A673 (cell line): ENCODE results near the gene MANSC4. TPM values are rescaled to one million over a fixed set of nuclear protein-coding genes. Genes with fewer than 3 reads are reported as not detected.
A peak's percentile ranks its signal among the peaks of the same experiment; 100 is the strongest.

Experiments used
- BruUV-seq: library from RNA; stranded (reverse); fragments of 400-500 nt; replicated peaks from 2 replicates; lab custom pipeline; 2021; lab: Mats Ljungman, UMichigan
- CTCF ChIA-PET: fragments of 300-600 bp; sonication (Branson Sonifier 250); formaldehyde crosslinking; loops from one replicate; lab custom pipeline; 2022; ENCODE audit warnings: antibody characterized with exemption; lab: Charles Lee
- POLR2A ChIA-PET: fragments of 300-600 bp; sonication (Branson Sonifier 250); formaldehyde crosslinking; loops from one replicate; lab custom pipeline; 2022; ENCODE audit warnings: antibody characterized with exemption; ENCODE audit not compliant: low non-redundant PET; lab: Charles Lee
- DNase-seq: peaks from one replicate; pipeline ENCODE4 v3.0.0-alpha.2; 2015; ENCODE audit warnings: low spot score
- H3K27ac ChIP-seq: fragments of 200-600 bp; sonication (generic); 2 replicates; pipeline ENCODE4 v1.5.1; 2016; ENCODE audit warnings: mixed run types, low read depth, mild to moderate bottlenecking, mixed read lengths, antibody characterized with exemption, low read length; ENCODE audit not compliant: poor library complexity, severe bottlenecking
- H3K27me3 ChIP-seq: fragments of 200-600 bp; sonication (generic); replicated peaks from 2 replicates; pipeline ENCODE4 v1.6.1; 2017; ENCODE audit warnings: mixed run types, low read depth, mild to moderate bottlenecking, mixed read lengths, antibody characterized with exemption, low read length; ENCODE audit not compliant: insufficient read depth, poor library complexity
- H3K36me3 ChIP-seq: fragments of 200-600 bp; sonication (generic); 2 replicates; pipeline ENCODE4 v1.6.1; 2016; ENCODE audit warnings: mixed run types, mild to moderate bottlenecking, mixed read lengths, antibody characterized with exemption, low read length; ENCODE audit not compliant: insufficient read depth, poor library complexity, severe bottlenecking
- H3K4me1 ChIP-seq: fragments of 200-600 bp; sonication (generic); 2 replicates; pipeline ENCODE4 v1.6.1; 2017; ENCODE audit warnings: mixed run types, mild to moderate bottlenecking, mixed read lengths, antibody characterized with exemption, low read length; ENCODE audit not compliant: insufficient read depth, poor library complexity, severe bottlenecking
- H3K4me3 ChIP-seq: fragments of 200-600 bp; sonication (generic); 2 replicates; pipeline ENCODE4 v1.5.1; 2016; ENCODE audit warnings: low read depth, mixed run types, mild to moderate bottlenecking, mixed read lengths, low read length; ENCODE audit not compliant: poor library complexity, severe bottlenecking
- H3K9me3 ChIP-seq: fragments of 200-600 bp; sonication (generic); 2 replicates; pipeline ENCODE4 v1.6.1; 2016; ENCODE audit warnings: mixed run types, low read depth, mild to moderate bottlenecking, mixed read lengths, antibody characterized with exemption, low read length; ENCODE audit not compliant: poor library complexity, severe bottlenecking
- EZH2 ChIP-seq: fragments of 200-600 bp; sonication (generic); IDR thresholded peaks from 2 replicates; pipeline ENCODE4 v1.6.1; 2017; ENCODE audit warnings: borderline replicate concordance, low read depth, mild to moderate bottlenecking, mixed read lengths, antibody characterized with exemption, low read length; ENCODE audit not compliant: poor library complexity, severe bottlenecking
- intact Hi-C: fragments of 100-400 bp; cut with micrococcal nuclease; formaldehyde crosslinking; loops from one replicate; pipeline ENCODE4 v1.10.0; 2022; ENCODE audit not compliant: unreplicated experiment
- total RNA-seq: library from RNA; stranded (reverse); gene quantifications from 2 replicates; pipeline ENCODE4 v1.2.3, GENCODE V29; 2021
- TF ChIP-seq, protein P1 (sequence below): fragments of 300-800, 200-600 bp; sonication (generic); conservative IDR thresholded peaks from 2 replicates; pipeline ENCODE4 v1.5.1; 2017; ENCODE audit warnings: low read depth, mild to moderate bottlenecking, antibody characterized with exemption, low read length, moderate library complexity, mixed read lengths

Gene MANSC4
- total RNA-seq, 1 experiment from 2014 or later = not detected

DNA sequence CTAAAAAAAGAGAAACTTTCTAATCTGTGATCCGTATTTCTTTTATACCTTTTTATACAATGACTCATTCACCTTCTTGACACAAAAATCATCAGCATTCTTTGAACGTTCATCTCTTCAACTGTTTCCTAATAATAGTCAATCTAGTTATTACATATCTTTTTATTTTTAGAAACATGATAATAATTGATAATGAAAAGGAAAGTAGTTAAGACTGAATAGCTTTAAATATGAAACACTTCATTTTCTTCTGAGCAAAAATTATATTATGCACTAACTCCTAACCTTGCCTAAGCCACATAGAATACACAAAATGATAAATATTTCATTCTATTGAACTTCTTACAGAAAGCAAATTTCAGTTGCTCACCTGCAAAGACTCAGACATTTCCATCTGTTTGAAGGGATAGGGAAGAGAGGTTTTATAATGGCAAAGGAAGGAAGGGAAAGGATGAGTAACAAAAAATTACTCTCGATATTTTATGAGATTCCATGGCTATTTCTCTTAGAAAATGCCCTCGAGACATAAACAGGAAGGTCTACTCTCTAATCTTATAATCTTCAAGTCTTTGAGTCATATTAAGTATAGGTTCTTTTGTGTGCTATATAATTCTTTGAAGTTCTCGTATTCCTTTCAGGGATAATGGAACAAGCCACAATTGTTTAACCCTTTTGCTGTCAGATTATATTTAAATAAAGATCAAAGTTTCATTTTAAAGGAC is 7.5 kb downstream of the MANSC4 start:
- TF ChIP-seq, protein P1, sequence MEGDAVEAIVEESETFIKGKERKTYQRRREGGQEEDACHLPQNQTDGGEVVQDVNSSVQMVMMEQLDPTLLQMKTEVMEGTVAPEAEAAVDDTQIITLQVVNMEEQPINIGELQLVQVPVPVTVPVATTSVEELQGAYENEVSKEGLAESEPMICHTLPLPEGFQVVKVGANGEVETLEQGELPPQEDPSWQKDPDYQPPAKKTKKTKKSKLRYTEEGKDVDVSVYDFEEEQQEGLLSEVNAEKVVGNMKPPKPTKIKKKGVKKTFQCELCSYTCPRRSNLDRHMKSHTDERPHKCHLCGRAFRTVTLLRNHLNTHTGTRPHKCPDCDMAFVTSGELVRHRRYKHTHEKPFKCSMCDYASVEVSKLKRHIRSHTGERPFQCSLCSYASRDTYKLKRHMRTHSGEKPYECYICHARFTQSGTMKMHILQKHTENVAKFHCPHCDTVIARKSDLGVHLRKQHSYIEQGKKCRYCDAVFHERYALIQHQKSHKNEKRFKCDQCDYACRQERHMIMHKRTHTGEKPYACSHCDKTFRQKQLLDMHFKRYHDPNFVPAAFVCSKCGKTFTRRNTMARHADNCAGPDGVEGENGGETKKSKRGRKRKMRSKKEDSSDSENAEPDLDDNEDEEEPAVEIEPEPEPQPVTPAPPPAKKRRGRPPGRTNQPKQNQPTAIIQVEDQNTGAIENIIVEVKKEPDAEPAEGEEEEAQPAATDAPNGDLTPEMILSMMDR = no peak
- no peak for TF ChIP-seq EZH2
- H3K4me1 ChIP-seq = peaks cover 9% of the 10 kb centered on the region
- H3K27me3 ChIP-seq = no peaks in the 10 kb centered on the region
- H3K36me3 ChIP-seq = no peaks in the 10 kb centered on the region
- CTCF ChIA-PET = no interaction called here
- H3K9me3 ChIP-seq = no peaks in the 10 kb centered on the region
- intact Hi-C loops = no loop called here
- POLR2A ChIA-PET = no interaction called here
- H3K4me3 ChIP-seq = no peak overlapping the region
- BruUV-seq = no TSS peak
- no peak overlapping the region for H3K27ac ChIP-seq
- DNase-seq = peak; percentile 18

DNA sequence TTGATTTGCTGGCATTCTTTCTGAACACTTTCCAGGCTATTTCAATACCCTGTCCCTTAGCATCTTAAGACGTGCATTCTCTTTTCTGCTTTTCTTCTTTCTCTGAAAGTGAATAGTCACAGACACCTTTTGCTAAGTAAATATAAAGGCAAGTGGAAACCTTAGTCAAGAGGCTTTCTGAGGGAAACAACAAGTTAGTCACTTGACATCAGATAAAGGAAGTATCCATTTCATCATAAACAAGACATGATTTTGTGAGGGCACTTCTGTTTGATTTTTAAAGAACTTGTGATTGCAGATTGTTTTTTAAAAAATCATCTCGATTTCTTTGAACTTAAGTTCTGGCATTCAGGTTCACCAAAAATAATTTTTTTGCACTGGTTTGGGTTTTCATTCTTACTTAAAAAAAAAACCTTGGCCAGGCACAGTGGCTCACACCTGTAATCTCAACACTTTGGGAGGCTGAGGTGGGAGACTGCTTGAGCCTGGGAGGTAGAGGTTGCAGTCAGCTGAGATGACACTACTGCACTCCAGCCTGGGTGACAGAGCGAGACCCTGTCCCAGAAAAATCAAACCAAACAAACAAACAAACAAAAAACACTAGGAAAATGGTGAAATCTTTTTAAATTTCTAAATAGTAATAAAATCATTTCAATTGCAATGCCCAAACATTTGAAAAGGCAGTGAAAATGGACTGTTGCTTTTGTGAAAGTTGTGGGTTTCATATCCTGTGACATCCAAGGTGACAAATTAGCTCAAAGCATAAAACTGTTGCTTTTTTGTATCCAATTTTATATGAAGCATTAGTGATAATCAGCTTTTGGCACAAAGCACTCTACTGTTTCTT is 8.3 kb downstream of the MANSC4 start:
- Histone ChIP-seq H3K27ac (no peak overlapping the region), H3K27me3 (no peaks in the 10 kb centered on the region), H3K9me3 (no peaks in the 10 kb centered on the region), H3K36me3 (no peaks in the 10 kb centered on the region), H3K4me1 (peaks cover 9% of the 10 kb centered on the region), H3K4me3 (no peak overlapping the region)
- no TSS peak for BruUV-seq
- no peak for DNase-seq
- no peak for TF ChIP-seq EZH2
- TF ChIP-seq, protein P1 = no peak
- ChIA-PET CTCF (no interaction called here), POLR2A (no interaction called here)
- intact Hi-C loops = no loop called here

DNA sequence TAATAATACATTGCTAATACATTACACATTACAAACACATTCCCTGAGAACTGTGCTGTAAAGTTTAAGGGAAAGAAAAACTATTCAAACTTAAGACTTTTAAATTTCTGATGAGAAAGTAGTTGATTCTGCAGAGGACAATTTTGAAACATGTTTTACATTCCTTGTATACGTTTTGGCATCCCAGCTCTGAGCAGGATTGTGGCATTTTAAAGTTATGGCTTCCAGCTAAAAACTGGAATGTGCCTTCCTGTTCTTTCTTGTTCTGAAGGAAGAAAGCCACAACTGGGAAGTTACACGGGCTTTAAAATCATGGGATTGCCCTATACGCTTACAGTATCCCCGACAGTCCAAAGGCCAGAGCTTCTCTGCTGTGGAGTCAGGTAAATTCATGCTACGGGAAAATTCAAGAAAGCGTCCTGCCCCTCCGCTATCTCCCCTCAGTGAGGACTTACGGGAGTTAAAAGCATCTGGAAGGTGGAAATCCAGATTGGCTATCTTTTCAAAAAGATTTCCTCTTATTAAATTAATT is 10.8 kb downstream of the MANSC4 start:
- Histone ChIP-seq H3K4me1 (peaks cover 9% of the 10 kb centered on the region), H3K4me3 (no peak overlapping the region), H3K27ac (no peak overlapping the region), H3K9me3 (no peaks in the 10 kb centered on the region), H3K27me3 (no peaks in the 10 kb centered on the region), H3K36me3 (no peaks in the 10 kb centered on the region)
- DNase-seq = no peak
- BruUV-seq = no TSS peak
- POLR2A ChIA-PET = no interaction called here
- intact Hi-C loops = no loop called here
- no peak for TF ChIP-seq EZH2
- TF ChIP-seq, protein P1 = no peak
- CTCF ChIA-PET = no interaction called here
